ENCODE data around the gene NDUFAF8.

NDUFAF8 gene

DNA sequence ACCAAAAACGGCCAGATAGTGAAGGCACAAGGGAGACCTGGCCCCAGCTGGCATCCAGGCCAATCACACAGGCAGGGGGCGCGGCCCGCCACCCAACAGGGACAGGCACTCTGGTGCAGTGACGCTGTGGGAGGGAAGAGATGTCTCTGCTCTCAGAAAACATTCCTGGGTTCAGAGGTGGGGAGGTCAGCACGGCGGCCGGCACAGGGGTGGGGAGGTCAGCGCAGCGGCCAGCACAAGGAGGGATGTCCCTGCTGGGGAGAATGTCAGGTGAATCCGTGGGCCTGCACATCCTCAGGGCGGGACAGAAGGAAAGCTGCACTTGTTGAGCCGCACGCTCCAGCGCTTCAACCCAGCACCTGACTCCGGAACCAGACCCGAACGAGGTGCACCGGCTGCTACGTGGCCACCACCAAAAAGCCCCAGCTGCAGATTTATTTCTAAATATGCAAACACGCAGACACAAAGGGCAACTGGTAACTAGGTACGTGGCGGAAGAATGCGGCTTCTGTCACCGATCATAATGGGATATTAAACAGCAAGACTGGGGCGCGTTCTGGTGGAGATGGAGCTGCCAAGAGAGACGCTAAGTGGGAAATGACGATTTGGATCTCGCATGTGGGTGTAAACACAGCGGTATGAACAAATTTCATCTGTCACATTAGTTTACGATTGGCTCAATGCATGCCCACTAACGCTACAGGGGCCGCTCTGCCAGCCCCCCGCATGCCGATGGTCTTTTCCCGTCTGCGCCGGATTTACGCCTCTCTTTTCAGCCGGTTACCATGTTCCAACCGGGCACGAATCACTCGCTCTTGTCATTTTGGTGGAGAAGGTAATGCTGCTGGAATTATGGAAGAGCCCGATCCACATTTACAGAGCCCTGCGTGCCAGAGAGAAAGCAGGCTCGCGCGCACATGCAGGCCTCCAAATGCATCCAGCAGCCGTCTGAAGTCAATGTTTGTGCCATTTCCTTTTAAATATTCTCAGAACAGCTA is 40.5 kb downstream of the NDUFAF8 start:
- TF ChIP-seq, protein P1, sequence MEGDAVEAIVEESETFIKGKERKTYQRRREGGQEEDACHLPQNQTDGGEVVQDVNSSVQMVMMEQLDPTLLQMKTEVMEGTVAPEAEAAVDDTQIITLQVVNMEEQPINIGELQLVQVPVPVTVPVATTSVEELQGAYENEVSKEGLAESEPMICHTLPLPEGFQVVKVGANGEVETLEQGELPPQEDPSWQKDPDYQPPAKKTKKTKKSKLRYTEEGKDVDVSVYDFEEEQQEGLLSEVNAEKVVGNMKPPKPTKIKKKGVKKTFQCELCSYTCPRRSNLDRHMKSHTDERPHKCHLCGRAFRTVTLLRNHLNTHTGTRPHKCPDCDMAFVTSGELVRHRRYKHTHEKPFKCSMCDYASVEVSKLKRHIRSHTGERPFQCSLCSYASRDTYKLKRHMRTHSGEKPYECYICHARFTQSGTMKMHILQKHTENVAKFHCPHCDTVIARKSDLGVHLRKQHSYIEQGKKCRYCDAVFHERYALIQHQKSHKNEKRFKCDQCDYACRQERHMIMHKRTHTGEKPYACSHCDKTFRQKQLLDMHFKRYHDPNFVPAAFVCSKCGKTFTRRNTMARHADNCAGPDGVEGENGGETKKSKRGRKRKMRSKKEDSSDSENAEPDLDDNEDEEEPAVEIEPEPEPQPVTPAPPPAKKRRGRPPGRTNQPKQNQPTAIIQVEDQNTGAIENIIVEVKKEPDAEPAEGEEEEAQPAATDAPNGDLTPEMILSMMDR (IDR thresholded peaks at IDR 0.05): no peak
- TF ChIP-seq ZFX (IDR thresholded peaks at IDR 0.05; ENCODE audit: borderline replicate concordance): no peak
- no peak overlapping the region for H3K27ac ChIP-seq

DNA sequence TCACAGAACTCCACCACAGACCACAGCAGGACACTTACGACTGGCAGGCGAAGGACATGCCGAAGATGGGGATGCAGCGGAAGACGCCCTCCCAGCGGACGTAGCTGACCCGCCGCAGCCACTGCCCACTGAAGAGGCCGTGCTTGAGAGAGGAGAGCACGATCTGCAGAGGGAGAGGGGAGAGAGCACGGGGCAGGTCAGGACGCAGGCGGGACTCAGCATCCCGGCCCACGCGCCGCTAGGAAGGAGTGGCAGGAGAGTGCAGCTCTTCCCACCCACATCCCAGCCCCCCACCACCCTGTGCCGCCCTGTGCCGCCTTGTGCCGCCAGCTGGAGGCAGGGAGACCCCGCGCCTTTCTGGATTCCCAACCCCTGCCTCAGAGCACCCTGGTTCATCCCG is 41.5 kb downstream of the NDUFAF8 start:
- TF ChIP-seq, protein P1 (IDR thresholded peaks at IDR 0.05): no peak
- TF ChIP-seq ZFX (IDR thresholded peaks at IDR 0.05; ENCODE audit: borderline replicate concordance): no peak
- no peak overlapping the region for H3K27ac ChIP-seq

DNA sequence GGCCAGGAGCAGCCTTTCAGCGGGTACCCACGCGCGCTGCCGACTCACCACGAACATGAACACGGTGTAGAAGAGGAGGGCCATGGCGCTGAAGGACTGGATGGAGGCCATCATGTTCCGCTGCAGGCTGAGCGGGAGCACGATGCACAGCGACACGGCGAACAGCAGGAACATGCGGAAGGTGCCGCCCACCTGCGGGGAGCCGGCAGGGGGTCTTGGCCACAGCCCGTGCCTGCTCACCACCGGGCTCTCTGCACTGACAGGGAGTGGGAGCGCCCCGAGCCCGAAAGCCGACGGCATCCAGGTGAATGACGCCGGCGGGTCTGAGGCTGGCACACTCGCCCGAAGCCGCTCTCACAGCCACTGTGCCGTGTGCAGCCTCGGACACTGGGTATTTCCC is 43.0 kb downstream of the NDUFAF8 start:
- no peak for TF ChIP-seq ZFX (IDR thresholded peaks at IDR 0.05; ENCODE audit: borderline replicate concordance)
- TF ChIP-seq, protein P1 (IDR thresholded peaks at IDR 0.05): no peak
- H3K27ac ChIP-seq: no peak overlapping the region

DNA sequence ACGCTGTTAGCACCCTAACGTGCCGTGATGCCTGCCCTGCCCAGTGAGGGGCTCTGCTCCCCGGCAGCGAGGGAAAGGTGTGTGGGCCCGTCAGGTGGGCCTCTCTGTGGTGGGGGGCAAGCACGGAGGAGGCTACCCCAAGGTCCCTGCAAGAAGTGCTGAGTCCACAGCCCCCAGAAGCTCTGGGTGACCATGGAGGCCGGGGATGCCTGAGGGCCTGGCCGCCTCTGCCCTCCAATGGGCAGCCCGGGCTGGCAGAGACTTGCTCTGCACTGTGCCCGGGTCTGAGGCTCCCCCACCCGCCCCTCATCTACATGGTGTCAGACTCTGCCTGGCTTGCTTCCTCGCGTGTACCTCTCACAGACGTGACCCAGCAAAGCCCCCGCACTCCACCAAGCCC is 43.8 kb downstream of the NDUFAF8 start:
- no peak overlapping the region for H3K27ac ChIP-seq
- no peak for TF ChIP-seq ZFX (IDR thresholded peaks at IDR 0.05; ENCODE audit: borderline replicate concordance)
- TF ChIP-seq, protein P1 (IDR thresholded peaks at IDR 0.05): no peak

DNA sequence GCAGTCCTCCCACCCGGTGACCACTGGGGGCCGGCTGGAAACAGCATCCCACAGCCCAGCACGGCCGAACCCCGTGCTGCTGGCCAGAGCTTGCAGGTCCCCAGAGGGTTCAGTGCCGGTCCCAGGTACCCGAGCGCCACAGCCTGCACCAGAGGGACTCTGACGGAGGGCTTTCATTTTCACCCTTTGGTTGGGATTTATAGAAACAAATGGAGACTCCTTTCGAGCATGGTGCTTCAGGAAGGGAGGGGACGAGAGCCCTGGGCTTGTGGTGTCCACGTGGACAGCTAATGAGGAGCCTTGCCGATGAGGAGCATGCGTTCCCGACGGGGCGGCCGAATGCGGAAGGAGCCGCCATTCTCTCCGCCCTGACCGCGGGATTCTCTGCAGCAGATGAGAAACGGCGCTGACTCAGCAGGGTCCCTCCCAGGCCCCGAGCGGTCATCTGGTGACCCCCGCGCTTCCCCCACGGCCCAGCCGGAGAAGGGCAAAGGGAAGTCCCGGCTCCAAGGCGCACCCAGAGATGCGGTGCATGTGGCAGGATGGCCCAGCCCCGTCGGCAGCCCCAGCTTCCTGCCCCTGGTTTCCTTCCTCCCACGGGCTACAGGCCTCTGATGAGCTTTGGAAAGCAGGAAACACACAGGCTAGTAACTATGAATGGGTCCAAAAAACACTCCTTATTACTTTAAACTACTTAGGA is 46.2 kb downstream of the NDUFAF8 start:
- H3K27ac ChIP-seq: no peak overlapping the region

DNA sequence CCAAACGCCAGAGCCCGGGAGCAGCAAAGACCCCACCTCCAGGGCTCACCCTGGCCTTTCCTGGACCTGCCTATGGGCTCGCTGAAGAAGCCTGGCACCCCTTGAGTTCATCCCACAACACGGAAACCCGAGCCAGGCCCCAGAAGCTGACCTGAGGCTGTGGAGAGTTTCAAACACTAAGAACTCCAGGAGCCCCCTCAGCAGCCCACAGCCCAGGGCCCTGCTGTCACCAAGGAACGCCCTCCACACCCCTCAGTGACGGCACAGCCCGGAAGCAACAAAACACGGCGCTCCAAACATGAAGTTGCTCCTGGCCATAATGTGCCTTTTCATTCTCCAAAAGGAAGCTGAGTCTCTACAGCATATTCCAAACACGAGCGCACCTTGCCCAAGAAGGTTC is 46.8 kb downstream of the NDUFAF8 start:
- no peak overlapping the region for H3K27ac ChIP-seq
- TF ChIP-seq ZFX (IDR thresholded peaks at IDR 0.05; ENCODE audit: borderline replicate concordance): no peak
- TF ChIP-seq, protein P1 (IDR thresholded peaks at IDR 0.05): no peak

More for the DNA sequence above, 46.2 kb downstream of the NDUFAF8 start:
- TF ChIP-seq, protein P1 (IDR thresholded peaks at IDR 0.05): no peak
- no peak for TF ChIP-seq ZFX (IDR thresholded peaks at IDR 0.05; ENCODE audit: borderline replicate concordance)
